Upper lobe of right lung (tissue), 1 donor: ENCODE measurements around the gene LRWD1. TPM values are rescaled to one million over a fixed set of nuclear protein-coding genes. Genes with fewer than 3 reads are reported as not detected.
"Not testable (repeated sequence)": the region's sequence is repeated elsewhere in the genome, so short reads cannot be mapped to it uniquely, and the experiment has no call there.

Experiments
- ATAC-seq: fragments of 200-7000 bp; cut with Tn5 transposase; one replicate; pipeline ENCODE4 v1.9.1; 2020; ENCODE audit warnings: mild to moderate bottlenecking, moderate library complexity
- DNase-seq: peaks from one replicate; pipeline ENCODE4 v3.0.0-alpha.2; 2020
- H3K27ac ChIP-seq: fragments of 200-600 bp; one replicate; pipeline ENCODE4 v1.8.0; 2022
- H3K27me3 ChIP-seq: fragments of 200-600 bp; one replicate; pipeline ENCODE4 v1.8.0; 2022; ENCODE audit warnings: mild to moderate bottlenecking
- H3K36me3 ChIP-seq: fragments of 200-600 bp; one replicate; pipeline ENCODE4 v1.8.0; 2022
- H3K4me1 ChIP-seq: fragments of 200-600 bp; one replicate; pipeline ENCODE4 v1.8.0; 2022
- H3K4me3 ChIP-seq: fragments of 200-600 bp; one replicate; pipeline ENCODE4 v1.8.0; 2022; ENCODE audit warnings: mild to moderate bottlenecking
- H3K9me3 ChIP-seq: fragments of 200-600 bp; one replicate; pipeline ENCODE4 v1.8.0; 2022
- intact Hi-C: fragments of 100-400 bp; cut with DNase I; formaldehyde crosslinking; loops from one replicate; pipeline ENCODE4 v1.11.0; 2022
- total RNA-seq: library from RNA; stranded (reverse); fragmentation: NEBNext Ultra II Directional; extraction: Animal tissue kit (Norgen Biotek cat#: 25700); gene quantifications from one replicate; pipeline ENCODE4 v1.2.1, GENCODE V29; 2021
- TF ChIP-seq, protein P1 (sequence below): fragments of 200-600 bp; IDR thresholded peaks from one replicate; pipeline ENCODE4 v1.8.0; 2022; ENCODE audit warnings: antibody characterized with exemption
- donor health status: DM: no; HTN: yes; CAD: no; lungs with severe emphysema.

The LRWD1 gene
- total RNA-seq, 1 donor from 2014 or later: 15.7 TPM

GRCh38 chr7:102478314-102479208, 13.8 kb downstream of the LRWD1 start, which contains the start of gene POLR2J:
POLR2J (minus strand) TSS chr7:102478922; CDS start chr7:102478860, 62 bp downstream.
- intact Hi-C loops, H3K36me3 ChIP-seq, H3K4me1 ChIP-seq, H3K9me3 ChIP-seq, H3K27me3 ChIP-seq: not testable (repeated sequence)
- ATAC-seq (peak; percentile 93), DNase-seq (peak; percentile 96)
- H3K4me3 ChIP-seq: peak within 1 kb of the TSS; percentile 55
- TF ChIP-seq, protein P1, sequence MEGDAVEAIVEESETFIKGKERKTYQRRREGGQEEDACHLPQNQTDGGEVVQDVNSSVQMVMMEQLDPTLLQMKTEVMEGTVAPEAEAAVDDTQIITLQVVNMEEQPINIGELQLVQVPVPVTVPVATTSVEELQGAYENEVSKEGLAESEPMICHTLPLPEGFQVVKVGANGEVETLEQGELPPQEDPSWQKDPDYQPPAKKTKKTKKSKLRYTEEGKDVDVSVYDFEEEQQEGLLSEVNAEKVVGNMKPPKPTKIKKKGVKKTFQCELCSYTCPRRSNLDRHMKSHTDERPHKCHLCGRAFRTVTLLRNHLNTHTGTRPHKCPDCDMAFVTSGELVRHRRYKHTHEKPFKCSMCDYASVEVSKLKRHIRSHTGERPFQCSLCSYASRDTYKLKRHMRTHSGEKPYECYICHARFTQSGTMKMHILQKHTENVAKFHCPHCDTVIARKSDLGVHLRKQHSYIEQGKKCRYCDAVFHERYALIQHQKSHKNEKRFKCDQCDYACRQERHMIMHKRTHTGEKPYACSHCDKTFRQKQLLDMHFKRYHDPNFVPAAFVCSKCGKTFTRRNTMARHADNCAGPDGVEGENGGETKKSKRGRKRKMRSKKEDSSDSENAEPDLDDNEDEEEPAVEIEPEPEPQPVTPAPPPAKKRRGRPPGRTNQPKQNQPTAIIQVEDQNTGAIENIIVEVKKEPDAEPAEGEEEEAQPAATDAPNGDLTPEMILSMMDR: peak; percentile 61
- H3K27ac ChIP-seq: peak within 1 kb of the TSS; percentile 60

GRCh38 chr7:102479209-102479584, 14.4 kb downstream of the LRWD1 start:
- H3K27me3 ChIP-seq, DNase-seq, H3K36me3 ChIP-seq, intact Hi-C loops, ATAC-seq, H3K4me1 ChIP-seq, H3K4me3 ChIP-seq, H3K27ac ChIP-seq, H3K9me3 ChIP-seq: not testable (repeated sequence)

DNA sequence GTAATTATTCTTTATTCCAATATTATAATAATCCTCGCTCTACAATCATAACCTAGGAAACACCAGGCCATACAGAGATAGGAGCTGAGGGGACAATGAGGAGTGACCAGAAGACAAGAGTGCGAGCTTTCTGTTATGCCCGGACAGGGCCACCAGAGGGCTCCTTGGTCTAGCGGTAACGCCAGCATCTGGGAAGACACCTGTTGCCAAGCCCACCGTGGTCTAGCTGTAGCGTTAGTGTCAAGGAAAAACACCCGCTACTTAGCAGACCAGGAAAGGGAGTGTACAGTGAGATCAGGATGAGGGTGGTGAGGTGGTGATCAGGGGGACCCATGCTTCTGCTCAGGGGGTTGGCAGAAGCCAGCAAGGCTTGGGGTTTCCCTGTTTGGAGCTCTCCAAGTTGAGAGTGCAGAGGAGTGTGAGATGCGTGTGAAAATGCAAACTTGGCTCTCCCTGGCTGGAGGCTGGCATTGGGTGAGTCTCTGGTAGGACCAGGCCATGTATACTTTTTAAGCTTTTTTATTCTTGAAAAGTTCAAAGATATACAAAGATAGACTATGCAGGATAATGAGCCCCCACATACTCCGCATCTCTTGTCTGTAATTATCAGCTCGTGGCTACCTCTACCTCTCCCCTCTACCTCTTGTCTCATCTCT, 15.3 kb downstream of the LRWD1 start:
- H3K4me3 ChIP-seq, H3K27me3 ChIP-seq, H3K36me3 ChIP-seq, H3K27ac ChIP-seq, H3K4me1 ChIP-seq, H3K9me3 ChIP-seq, intact Hi-C loops, ATAC-seq: not testable (repeated sequence)
- TF ChIP-seq, protein P1: peak; percentile 52
- peak; percentile 73 for DNase-seq

DNA sequence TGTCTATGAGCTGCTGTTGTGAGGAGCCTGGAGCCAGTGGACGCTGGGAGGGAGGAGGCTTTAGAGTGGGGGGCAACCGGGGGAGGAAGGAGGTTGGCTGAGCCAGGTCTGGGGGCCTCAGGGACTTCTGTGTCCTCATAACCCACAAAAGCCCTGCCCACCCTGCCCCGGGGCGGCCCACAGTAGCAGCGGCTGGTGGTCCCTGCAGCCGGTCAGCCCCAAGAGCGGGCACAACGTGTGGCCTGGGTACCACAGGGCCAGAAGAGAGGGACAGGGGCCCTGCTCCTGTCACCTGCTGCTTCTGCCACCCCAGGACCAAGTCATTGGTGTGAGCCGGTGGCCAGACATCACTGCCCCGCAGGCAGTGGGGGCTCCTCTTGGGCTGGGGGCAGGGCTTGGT, 17.2 kb downstream of the LRWD1 start:
- DNase-seq: peak; percentile 43
- H3K4me3 ChIP-seq, H3K27ac ChIP-seq, ATAC-seq, H3K9me3 ChIP-seq, H3K4me1 ChIP-seq, H3K36me3 ChIP-seq, intact Hi-C loops, H3K27me3 ChIP-seq: not testable (repeated sequence)

DNA sequence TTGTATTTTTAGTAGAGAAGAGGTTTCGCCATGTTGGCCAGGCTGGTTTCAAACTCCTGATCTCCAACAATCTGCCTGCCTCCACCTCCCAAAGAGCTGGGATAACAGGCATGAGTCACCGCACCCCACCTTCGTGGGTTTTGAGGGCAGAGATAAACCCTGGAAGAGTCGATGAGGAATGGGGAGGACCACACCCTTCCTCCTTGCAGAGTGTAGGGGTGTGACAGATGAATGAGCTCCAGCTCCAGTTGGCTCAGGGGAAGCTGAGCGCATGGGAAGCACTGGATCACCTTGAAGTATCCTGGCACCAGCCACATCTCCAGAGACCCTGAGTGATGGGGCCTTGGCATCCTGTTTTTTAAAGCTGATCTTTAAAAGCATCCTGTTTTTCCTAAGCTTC, 19.5 kb downstream of the LRWD1 start:
- H3K27ac ChIP-seq, ATAC-seq, H3K27me3 ChIP-seq, intact Hi-C loops, H3K36me3 ChIP-seq, H3K4me3 ChIP-seq, DNase-seq, H3K4me1 ChIP-seq, H3K9me3 ChIP-seq: not testable (repeated sequence)

GRCh38 chr7:102490529-102491075, 25.8 kb downstream of the LRWD1 start:
- H3K4me1 ChIP-seq, H3K4me3 ChIP-seq, intact Hi-C loops, H3K27ac ChIP-seq, H3K9me3 ChIP-seq, H3K36me3 ChIP-seq, H3K27me3 ChIP-seq: not testable (repeated sequence)
- DNase-seq: peak; percentile 88
- ATAC-seq: peak; percentile 78

DNA sequence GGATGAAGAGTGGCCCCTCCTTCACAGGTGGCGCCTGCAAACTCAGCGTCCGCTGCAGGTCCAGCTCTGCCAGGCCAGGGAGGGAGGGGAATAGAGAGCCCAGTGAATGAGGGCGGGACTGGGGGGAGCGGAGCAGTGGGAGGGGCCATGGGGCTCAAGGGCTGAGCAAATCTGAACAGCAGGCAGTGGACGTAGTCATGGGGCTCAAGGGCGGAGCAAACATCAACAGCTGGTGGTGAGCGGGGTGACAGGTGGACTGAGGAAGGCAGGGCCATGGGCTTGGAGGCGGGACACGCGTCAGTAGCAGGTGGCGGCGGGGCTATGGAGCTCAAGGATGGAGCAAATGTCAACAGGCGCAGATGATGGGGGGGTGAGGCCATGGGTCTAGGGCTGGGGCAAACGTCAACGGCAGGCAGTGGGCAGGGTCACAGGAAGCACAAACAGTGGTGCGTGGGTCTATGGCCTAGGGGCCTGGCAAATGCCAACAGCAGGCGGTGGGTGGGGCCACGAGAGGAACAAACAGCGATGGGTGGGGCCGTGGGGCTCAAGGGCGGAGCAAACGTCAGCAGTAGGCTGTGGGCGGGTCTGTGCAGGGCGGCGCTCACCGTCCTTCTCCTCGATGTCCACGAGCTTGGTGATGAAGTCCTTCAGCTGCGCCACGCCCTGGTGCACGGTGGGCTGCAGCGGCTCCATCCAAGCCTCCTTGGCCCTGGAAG, 28.6 kb downstream of the LRWD1 start:
- H3K27ac ChIP-seq, H3K4me3 ChIP-seq, H3K36me3 ChIP-seq, H3K27me3 ChIP-seq, intact Hi-C loops, H3K9me3 ChIP-seq, H3K4me1 ChIP-seq: not testable (repeated sequence)
- ATAC-seq (peak; percentile 83), DNase-seq (peak; percentile 71)

- intact Hi-C loops, H3K27ac ChIP-seq: not testable (repeated sequence)
- peak overlapping the region; percentile 34 for H3K4me3 ChIP-seq
Measured at GRCh38 chr7:102494026-102494425, 29.2 kb downstream of the LRWD1 start.

DNA sequence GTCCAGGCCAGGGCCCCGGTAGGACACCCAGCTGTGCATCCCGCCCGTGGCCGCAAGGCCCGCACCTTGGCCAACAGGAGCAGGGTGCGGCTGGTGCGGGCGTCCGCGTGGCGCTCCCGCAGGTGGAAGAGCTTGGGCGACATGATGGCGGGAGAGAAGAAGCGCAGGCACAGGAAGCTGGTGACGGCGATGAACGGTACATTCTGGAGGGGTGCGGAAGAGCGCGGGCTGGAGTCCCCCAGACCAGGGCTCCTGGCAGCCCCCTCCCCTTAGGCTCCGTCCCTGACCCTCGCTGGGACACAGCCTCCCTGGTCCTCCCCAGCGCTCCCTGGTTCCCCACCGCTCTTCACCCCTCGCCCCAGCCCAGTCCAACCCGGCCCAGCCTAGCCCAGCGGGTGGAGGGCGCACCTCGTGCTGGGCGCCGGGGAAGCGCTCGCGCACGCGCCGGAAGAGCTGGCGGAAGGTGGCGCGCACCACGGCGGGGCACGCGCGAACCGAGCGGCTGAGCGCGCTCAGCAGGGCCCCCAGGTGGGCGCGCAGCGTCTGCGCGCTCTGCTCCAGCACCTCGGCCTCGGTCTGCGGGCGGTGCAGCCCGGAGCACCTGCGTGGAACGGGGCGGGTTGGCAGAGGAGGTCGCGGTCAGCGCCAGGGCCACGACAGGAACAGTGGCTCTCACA, 29.8 kb downstream of the LRWD1 start:
- intact Hi-C loops, DNase-seq, H3K36me3 ChIP-seq, H3K9me3 ChIP-seq, H3K27ac ChIP-seq, H3K4me1 ChIP-seq, H3K4me3 ChIP-seq, H3K27me3 ChIP-seq: not testable (repeated sequence)
- peak; percentile 57 for ATAC-seq

More at GRCh38 chr7:102494026-102494425, 29.2 kb downstream of the LRWD1 start:
- peak; percentile 72 for DNase-seq
- not testable (repeated sequence) for H3K27me3 ChIP-seq, H3K9me3 ChIP-seq, H3K36me3 ChIP-seq, ATAC-seq, H3K4me1 ChIP-seq

GRCh38 chr7:102496861-102497260, 32.1 kb downstream of the LRWD1 start:
- intact Hi-C loops, ATAC-seq: not testable (repeated sequence)
- peak; percentile 62 for DNase-seq

DNA sequence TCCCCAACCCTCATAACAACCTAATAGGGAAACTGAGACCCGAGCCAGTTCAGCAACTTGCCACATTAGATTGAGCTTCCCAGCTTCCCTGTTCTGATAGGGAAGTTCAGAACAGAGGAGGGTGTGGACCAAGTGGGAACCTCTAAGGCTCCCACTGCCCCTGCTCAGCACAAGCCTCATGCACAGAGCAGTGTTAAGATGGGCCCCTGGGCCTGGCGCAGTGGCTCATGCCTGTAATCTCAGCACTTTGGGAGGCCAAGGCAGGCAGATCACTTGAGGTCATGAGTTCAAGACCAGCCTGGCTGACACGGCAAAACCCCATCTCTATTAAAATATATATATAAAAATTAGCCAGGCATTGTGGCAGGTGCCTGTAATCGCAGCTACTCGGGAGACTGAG, 32.5 kb downstream of the LRWD1 start:
- intact Hi-C loops, H3K27ac ChIP-seq, H3K4me3 ChIP-seq, ATAC-seq, H3K9me3 ChIP-seq, H3K4me1 ChIP-seq, H3K27me3 ChIP-seq, H3K36me3 ChIP-seq: not testable (repeated sequence)
- DNase-seq: peak; percentile 65

More at GRCh38 chr7:102496861-102497260, 32.1 kb downstream of the LRWD1 start:
- H3K4me1 ChIP-seq, H3K4me3 ChIP-seq, H3K36me3 ChIP-seq, H3K27me3 ChIP-seq, H3K9me3 ChIP-seq, H3K27ac ChIP-seq: not testable (repeated sequence)
